ENCODE data around the gene IL4.
"Not testable (repeated sequence)": the region's sequence is repeated elsewhere in the genome, so short reads cannot be mapped to it uniquely, and the experiment has no call there.

IL4 gene

DNA sequence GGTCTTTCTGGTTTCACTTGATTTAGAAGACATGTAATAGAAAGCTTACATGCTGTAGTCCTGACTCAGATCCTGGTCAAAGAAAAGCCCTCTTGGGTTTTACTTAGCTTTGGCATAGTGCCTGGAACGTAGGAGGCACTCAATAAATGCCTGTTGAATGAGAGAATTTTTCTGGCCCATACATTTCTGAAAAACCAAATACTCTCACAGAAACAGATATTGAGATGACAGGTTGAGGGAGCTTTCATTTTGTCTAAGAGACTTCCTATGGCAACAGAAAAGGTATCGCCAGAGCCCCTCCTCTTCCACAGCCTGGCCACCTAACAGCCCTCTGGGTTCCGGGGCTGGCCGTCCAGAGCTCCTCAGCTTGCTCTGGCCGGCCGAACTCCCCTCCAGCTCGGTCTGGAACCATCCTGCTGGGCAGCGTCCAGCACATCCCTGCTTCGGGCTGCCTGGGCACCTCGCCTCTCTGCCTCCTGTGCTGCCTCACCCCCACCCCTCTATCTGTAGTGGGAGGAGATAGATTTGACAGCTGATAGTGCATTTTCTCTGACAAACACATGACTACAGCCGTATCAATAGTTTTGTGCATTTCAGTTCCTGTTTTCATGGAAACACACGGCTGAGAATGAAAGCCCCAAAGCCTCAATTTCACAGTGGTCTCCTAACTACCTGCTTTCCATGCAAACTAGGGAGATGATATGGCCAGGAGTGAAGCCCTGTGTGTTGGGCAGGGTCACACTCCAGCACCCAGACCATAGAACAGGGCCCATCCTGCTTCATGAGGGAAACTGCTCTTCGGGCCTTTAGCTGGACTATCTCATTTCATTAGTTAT, 1.1 kb downstream of the IL4 start:
- DNase-seq = no peak

DNA sequence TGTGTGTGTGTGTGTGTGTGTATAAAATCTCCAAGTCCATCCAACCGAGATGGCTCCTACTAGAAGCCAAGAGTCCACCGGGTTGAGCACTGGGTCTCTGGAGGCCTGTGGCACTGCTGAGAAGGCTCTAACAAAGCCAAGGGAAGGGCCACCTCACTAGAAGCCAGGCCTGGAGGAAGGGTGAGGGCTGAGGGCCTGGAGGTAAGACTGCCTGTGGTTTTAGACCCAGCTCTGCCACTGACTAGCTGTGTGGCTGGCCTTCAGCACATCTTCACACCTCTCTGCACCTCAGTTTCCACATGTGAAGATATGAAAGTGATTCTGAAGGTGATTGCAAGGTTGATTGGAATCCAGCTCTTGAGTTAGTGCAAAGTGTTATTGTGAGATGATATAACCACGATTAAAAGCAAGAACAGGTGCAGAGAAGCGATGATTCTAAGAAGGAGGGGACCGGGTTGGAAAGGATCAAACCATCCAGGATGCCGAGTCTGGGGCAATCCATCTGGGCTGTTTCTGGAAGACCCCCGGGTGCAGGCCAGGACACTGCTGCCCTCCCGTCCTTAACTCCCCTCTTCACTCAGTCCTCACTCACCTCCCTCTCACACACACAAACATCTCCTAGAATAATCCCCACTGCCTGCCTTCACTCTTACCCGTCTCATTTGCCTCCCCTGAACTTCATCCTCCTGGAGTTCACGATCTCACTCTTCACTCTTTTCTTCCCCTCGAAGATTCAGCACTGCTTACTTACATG, 2.3 kb downstream of the IL4 start:
- DNase-seq = no peak

DNA sequence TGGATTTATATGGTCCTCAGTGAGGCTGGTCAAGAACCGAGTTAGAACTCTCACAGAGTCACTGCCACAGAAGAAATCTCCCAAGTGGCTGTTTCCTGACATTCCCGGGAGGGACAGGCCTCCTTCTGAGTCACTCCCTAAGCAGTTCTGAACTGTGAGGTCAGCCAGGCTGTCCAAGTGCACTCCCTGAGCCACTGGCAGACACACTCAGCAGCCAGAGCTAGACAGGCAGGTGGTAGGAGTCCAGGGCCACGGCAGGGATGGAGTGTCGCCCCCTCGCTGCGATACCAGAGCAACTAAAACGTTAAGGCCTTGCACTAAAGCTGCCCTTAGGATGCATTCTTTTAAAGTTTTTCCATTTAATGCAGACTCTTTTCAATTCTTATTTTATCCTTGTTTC, 3.4 kb downstream of the IL4 start:
- no peak for DNase-seq

DNA sequence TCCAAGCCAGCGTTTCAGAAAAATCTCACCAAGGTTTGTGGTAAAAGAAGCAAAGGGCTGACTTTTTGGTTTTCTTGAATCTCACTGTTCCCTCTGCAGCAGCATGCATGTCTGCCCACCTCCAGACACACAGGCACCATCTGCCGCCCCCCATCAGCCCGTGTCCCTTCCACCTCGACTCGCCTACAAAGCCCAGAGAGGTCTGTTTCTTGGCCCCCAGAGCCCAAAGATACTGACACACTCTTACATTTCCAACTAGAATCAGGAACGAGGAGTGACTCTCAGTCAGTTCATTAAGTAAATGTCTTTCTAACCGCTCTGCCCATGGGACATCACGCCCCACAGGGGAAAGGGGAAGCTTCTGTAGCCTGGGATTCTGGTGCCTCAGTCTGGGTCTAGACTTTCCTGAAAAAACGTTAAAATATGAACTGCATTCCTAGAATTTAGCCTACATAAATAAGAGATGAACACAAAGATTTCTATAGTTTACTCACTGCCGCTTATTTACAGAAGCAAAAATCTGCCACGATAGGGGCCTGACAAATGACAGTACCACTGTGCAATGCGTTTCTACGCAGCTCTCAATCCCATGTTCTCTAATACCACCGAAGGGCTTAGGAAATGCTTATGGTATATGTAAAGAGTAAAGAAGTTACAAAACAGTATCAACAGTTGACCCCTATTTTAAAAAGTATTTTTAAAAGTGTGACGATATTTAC, 4.1 kb downstream of the IL4 start:
- no peak for DNase-seq

DNA sequence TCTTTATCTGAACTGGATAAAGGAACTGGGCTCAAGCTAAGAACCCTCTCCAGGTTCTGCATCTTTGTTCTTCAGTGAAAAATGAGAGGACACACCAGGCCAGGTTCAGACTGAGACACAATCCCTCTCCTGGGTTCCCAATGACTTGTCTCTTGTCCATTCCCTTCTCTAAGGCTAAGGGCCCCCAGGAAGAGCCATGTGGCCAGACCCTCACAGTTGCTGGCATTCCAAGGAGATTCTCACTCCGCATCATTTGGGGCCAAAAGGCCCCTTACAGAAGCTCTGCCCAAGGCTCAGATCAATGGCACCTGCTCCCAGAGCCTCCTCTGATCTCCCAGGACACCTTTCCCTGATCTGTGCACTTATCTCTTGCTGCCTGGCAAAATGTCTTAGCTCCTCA, 4.9 kb downstream of the IL4 start:
- no peak for DNase-seq

DNA sequence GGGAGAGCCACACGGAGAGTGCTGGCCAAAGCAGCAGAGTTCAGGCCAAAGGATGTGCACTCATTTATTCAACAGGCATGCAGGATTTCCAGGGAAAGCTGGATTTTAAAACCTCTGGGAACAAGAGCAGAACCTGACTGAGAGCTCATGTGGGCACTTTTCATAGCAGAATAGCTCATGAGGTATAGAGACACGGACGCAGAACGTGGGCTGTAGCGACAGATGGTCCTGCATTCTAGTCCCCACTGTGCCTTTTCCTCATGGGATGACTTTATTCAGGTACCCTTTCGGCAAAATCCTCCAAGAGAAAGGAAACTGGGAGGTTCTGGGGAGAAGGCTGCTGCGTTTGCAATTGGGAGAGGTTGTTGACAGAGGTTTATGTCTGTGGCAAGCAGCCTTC, 5.4 kb downstream of the IL4 start:
- no peak for DNase-seq

DNA sequence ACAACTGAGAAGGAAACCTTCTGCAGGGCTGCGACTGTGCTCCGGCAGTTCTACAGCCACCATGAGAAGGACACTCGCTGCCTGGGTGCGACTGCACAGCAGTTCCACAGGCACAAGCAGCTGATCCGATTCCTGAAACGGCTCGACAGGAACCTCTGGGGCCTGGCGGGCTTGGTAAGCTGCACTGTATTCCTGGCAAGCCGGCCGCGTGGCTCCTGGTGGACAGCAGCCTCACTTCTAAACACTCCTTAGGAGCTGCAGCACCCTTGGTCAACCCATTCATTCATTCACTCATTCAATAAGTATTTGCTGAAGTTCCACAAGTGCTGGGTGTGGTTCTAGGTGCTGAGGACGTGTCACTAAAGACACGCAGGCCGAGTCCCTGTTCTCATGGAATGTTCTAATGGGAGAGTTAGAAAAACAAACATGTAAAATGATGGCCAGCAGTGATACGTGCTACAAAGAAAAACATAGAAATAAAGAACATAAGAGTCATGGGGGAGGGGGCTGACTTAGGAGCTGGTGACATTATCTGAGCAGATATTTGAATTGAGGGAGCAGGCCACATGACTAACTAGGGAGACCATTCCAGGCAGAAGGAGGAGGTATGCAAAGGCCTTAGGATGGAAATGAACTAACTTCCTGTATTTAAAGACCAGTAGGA, 6.1 kb downstream of the IL4 start:
- DNase-seq = no peak

DNA sequence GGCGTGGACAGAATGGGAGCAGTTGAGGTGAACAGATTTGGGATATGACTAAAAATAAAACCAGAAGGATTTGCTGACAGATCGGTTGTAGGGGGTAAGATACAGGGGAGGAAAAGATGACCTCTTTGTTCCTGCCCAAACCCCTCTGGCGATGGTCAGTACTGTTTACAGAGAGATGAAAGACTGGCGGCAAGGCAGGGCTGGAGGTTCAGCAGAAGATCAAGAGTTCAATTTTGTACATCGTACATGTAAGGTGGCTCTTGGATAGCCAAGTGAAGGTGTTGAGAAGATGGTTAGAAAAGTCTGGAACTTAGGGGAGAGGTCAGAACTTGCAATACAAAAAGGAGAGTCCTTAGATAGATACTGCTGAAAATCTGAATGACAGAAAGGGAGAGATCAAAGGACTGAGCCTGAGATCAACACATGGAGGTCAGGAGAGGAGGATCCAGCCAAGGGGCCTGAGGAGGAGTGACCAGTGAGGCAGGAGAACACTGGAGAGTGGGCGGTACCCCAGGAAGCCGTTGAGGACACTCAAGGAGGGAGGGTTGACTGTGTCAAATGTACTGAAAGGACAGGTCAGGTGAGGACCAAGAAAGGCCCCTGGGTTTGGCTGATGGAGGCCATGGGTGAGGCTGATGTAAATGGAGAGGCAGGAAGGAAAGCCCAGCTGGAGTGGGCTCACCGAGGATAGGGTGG, 7.1 kb downstream of the IL4 start:
- no peak for DNase-seq

DNA sequence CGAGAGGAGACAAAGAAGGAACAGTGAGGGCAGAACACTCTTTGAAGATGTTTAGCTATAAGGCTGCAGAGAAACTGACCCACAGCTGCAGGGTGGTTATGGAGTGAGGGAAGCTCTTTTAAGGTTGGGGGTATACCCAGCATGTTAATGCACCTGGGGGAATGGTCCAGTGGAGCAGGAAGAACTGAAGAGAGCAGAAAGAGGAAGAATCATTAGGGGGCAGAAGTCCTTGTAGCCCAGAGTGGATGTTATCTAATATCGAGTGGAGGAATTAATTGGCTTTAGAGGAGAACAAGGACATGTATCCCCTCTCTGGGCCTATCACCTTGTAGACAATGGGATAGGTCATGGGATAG, 7.7 kb downstream of the IL4 start:
- DNase-seq = no peak

DNA sequence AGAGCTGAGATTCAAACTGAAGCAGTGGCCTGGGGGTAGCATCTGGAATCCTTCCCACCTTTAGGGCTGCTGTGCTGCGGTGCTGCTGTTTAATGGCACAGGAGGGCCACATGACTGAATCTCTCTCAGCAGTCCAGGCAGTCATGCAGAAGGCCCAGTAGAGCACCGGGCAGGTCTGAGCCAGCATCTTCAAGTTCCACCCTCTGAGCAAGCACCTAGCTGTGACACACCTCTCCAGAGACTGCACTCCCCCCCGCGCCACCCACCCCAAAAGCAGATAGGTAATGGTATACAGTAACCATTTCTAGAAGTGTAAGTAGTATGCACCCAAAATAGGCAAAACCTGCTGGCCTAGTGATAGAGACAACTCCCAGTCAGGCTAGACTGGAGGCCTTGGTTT, 8.2 kb downstream of the IL4 start:
- DNase-seq = no peak

DNA sequence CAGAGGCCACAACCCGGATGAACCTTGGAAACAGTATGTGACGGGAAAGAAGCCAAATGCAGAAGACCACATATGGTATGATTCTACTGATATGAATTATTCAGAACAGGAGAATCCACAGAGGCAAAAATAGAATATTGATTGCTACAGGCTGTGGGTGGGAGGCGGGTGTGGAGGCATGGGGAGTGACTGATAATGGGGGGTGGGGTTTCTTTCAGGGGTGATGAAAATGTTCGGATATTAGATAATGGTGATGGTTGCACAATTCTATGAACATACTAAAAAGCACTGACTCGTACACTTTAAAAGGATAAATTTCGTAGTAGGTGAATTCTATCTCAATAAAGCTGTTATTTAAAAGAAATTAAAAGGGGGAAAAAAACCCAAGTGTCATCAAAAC, 10.7 kb downstream of the IL4 start:
- DNase-seq = no peak

DNA sequence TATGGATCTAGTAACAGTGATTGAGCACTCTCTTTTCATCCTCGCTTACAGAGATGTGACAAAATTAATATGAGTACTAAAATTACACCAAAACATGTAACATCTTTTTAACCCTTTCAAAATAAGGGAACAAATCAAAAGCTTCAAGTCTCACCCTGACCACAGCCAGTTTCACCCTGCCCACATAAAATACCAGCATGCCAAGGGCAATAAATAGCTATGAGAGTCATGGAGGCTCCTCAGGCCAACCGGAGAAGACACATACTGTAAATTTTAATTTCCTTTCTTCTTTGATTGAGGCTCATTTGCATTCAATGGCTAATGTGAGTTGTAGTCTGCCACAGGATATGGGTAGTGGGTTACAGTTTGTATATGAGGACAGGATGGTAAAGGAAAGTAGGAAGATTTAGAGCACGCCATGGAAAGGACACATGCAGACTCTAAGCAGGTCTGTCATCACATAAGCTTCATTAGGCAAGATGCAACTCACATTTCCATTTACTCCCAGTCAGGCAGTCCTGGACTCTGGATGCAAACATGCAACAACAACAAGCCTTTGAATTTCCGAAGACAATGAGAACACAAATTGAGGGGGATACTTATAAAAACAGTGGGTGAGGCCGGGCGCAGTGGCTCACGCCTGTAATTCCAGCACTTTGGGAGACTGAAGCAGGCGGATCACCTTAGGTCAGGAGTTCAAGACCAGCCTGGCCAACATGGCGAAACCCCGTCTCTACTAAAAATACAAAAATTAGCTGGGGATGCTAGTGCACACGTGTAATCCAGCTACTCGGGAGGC, 11.3 kb downstream of the IL4 start:
- no peak for DNase-seq

DNA sequence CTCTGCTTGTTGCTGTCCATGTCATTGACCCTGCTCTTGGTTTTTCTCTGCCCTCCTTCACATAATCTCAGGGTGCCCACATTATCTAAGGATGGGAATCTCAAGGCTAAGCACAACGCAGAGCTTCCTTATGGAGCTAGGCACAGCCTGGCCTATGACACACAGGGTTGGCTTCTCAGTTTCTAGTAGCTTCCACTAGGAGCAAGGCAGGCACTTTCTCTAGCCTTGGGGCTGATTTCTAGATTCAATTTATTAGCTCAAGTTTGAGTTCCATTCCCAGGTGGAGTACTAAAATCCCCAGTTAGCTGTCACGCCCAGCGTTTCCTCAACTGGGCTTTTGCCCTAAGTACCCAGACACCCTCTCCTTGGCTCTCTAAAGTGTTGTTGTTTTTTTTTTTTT, 12.4 kb downstream of the IL4 start:
- no peak for DNase-seq

DNA sequence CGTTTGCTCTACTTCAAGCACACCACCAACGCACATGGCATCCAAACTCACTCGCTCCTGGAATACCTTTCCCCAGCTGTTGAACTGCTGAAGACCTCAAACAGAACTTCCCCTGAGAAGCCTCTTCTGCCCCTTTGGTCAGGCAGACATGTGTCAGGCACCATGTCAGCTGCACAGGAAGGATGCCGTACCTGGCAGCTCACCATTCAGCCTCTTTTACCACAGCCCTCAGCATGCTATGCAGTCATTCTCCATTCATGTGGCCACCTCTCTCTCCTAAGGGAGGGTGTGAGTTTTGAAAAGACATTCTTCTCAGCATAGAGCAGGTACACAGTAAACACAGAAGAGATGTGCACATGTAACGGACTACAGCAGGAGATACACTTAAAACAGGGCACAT, 14.2 kb downstream of the IL4 start:
- no peak for DNase-seq

DNA sequence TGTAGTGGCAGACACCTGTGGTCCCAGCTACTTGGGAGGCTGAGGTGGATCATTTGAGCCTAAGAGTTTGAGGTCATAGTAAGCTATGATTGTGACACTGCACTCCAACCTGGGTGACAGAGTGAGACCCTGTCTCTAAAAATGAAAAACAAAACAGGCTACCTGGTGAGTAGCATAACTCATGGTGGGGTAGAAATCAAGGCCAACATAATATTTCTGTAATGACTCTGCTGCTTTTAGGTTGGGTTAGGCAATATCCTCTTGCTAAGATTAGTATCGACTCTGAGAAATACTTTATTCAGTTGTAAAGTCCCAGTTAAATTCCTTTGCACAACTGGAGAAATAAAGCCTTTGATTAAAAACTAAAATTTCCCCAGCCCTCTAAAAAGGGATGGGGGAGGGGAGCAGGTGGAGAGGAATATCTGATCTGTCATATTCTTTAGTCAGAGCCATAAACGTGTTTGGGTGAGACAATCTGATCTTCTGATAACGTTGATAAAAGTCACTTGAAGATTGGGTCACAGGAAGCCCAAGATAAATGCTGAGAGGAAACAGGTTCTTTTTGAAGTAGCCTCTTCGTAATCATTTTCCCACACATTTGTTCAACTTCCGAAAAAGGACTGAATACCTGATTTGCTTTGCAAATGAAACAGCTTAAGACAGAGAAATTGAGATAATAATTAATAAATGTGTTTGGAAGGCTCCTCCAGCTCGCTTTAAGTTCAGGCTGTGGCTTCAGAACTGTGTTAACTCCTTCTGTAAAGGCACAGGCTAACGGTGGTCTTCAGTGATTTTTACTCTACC, 14.9 kb downstream of the IL4 start:
- no peak for DNase-seq

DNA sequence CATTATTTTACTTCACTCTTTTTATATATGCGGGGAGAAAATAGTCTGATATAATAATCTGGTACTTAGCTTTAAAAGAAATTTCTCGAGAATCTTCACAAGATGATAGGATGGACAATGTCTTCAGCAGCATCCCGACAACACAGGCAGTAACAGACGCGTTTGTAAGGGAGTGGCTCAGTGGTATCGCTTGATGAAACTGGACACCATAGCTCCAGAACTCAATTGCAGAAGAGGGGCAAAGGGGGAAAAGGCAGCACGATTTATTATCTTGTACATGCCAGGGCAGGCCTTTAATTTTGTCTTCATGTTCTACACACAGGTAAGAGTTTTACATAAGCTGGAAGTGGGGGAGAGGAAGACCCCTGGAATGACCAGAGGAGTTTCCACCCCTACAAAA, 15.7 kb downstream of the IL4 start:
- no peak for DNase-seq

DNA sequence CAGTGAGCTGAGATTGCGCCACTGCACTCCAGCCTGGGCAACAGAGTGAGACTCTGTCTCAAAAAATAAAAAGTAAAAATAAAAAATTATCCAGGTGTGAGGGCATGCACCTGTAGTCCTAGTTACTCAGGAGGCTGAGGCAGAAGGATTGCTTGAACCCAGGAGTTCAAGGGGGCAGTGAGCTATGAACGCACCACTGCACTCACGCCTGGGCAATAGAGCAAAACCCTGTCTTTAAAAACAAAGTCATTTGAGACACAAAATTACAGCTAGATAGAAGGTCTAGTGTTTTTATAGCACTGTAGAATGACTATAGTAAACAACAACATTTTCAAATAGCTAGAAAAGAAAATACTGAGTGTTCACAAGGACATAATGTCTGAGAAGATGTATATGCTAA, 16.4 kb downstream of the IL4 start:
- no peak for DNase-seq

DNA sequence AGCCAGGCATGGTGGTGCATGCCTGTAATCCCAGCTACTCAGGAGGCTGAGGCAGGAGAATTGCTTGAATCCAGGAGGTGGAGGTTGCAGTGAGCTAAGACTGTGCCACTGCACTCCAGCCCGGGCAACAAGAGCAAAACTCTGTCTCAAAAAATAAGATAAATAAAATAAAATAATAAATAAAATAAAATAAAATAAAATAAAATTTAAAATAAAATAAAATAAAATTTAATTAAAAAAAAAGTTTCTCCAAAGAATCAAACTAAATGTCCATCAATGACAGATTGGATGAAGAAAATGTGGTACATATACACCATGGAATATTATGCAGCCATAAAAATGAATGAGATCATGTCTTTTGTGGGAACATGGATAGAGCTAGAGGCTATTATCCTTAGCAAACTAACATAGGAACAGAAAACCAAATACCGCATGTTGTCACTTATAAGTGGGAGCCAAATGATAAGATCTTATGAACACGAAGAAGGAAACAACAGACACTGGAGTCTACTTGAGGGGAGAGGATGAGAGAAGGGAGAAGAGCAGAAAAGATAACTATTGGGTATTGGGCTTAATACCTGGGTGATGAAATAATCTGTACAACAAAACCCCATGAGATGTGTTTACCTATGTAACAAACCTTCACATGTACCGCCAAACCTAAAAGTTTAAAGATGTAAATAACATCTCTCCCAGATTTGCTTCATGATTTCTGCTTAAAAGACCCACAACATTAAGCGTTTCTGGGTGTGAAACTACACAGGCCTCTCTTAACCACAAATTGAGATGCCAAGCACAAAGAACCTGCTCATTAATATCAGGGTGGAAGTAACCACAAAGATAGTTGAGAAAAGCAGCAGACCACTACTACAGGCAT, 18.2 kb downstream of the IL4 start:
- not testable (repeated sequence) for DNase-seq

DNA sequence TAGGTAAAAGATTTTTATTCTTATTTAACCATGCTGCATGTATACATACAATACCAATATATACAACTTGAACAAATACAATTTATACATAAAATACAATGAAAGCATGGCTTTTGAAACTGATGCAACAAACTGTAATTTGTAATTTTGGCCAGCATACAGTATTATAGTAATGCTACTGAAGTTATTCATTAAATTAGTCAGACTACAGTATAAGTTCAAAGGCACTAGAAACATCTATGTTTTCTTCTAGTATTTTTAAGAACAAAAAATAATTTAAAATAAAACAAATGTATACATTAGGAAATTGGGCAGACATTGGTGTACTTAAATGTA, 18.8 kb downstream of the IL4 start:
- DNase-seq = no peak

DNA sequence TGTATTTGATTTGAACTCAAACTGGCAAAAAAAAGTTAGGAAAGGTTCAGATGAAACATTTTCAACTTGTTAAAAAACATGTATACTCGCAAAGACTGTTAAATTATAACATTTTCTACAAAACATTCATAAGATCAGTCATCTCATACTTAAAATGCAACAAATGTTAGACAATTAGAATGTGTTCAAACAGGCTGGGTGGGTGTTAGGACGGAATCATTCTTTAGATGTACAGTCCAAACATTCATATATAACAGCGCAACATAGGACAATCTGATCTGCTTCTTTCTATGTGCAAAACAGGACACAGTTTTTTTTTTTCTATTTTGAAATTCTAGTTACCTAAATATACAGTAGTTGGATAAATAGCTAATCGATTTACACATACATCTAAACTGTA, 22.2 kb downstream of the IL4 start:
- DNase-seq = no peak

All from inflammatory macrophage treated with lipopolysaccharide for 1 hour (primary cell).